ENCODE data around the gene CIDEC.

GRCh38 chr3:9897408-9898372 lies 17.6 kb upstream of the CIDEC start:
- TF ChIP-seq, protein P1, sequence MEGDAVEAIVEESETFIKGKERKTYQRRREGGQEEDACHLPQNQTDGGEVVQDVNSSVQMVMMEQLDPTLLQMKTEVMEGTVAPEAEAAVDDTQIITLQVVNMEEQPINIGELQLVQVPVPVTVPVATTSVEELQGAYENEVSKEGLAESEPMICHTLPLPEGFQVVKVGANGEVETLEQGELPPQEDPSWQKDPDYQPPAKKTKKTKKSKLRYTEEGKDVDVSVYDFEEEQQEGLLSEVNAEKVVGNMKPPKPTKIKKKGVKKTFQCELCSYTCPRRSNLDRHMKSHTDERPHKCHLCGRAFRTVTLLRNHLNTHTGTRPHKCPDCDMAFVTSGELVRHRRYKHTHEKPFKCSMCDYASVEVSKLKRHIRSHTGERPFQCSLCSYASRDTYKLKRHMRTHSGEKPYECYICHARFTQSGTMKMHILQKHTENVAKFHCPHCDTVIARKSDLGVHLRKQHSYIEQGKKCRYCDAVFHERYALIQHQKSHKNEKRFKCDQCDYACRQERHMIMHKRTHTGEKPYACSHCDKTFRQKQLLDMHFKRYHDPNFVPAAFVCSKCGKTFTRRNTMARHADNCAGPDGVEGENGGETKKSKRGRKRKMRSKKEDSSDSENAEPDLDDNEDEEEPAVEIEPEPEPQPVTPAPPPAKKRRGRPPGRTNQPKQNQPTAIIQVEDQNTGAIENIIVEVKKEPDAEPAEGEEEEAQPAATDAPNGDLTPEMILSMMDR (IDR thresholded peaks at IDR 0.05), result no peak
- TF ChIP-seq EP300 (IDR thresholded peaks at IDR 0.05) (no peak), POLR2AphosphoS5 (IDR thresholded peaks at IDR 0.05) (no peak), POLR2A (IDR thresholded peaks at IDR 0.05) (no peak)
